ENCODE results near the gene ADGRG1. TPM values are rescaled to one million over a fixed set of nuclear protein-coding genes. Genes with fewer than 3 reads are reported as not detected.

The ADGRG1 gene
- total RNA-seq, 1 donor from 2014 or later, result 41.1 TPM

DNA sequence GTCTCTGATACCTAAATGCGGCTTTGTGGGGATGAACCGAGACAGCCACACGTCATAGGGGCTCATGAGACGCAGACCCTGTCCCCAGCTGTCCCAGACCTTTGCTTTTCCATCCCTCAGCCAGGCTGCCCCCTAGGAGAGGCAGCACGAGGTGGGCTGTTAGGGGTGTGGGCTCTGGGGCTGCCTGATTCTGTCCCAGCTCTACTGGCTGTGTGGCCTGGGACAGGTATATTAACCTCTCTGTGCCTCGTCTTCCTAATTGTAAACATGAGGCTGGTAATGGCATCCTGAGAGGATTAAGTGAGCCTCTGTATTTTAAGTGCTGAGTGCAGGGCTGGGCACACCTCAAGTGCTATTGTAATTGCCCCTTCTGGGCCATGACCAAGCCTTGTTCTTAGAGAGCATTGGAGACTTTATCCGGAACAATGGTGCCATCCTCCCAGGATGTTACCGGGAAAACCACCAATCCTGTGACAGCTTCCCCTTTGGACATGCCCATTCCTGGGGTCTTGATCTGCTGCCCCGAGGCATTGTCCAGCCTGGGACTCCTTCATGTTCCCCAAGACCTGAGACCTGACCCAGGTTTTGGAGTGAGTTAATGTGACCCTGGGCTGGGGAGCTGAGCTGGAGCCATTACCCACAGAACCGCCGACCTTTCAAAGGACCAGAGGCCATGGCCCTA lies 5.1 kb downstream of the ADGRG1 start:
- no peaks in the 10 kb centered on the region for H3K36me3 Mint-ChIP-seq
- H3K27ac Mint-ChIP-seq, result no peak overlapping the region
- H3K27me3 Mint-ChIP-seq, result no peaks in the 10 kb centered on the region
- peaks cover 22% of the 10 kb centered on the region for H3K4me1 Mint-ChIP-seq (ENCODE audit: unreplicated experiment)
- H3K4me3 Mint-ChIP-seq, result no peak overlapping the region
- TF ChIP-seq, protein P1, sequence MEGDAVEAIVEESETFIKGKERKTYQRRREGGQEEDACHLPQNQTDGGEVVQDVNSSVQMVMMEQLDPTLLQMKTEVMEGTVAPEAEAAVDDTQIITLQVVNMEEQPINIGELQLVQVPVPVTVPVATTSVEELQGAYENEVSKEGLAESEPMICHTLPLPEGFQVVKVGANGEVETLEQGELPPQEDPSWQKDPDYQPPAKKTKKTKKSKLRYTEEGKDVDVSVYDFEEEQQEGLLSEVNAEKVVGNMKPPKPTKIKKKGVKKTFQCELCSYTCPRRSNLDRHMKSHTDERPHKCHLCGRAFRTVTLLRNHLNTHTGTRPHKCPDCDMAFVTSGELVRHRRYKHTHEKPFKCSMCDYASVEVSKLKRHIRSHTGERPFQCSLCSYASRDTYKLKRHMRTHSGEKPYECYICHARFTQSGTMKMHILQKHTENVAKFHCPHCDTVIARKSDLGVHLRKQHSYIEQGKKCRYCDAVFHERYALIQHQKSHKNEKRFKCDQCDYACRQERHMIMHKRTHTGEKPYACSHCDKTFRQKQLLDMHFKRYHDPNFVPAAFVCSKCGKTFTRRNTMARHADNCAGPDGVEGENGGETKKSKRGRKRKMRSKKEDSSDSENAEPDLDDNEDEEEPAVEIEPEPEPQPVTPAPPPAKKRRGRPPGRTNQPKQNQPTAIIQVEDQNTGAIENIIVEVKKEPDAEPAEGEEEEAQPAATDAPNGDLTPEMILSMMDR (conservative IDR thresholded peaks at IDR 0.05), result no peak
- DNase-seq (ENCODE audit: extremely low spot score, unreplicated experiment), result no peak
- H3K9me3 Mint-ChIP-seq, result no peaks in the 10 kb centered on the region

DNA sequence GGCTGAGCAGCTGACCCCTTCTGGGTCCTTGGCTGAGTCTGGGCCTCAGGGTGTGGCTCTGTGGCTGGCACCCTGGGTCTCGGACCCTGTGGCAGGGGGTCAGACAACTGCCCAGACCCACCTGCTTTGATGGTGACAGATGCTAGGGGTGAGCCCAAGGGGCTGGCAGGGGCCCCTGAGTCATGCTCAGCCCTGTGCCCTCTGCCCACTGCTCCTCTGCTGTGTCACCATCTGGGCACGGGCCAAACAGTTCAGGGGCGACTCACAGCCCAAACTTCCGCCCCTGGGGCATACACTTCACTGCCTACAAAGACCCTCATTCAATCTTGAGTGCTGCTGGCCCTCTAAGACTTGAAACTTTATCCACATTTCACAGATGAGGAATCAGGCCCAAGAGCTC lies 5.7 kb downstream of the ADGRG1 start:
- Mint-ChIP-seq H3K4me1 (ENCODE audit: unreplicated experiment) (peaks cover 16% of the 10 kb centered on the region), H3K27ac (no peak overlapping the region), H3K36me3 (no peaks in the 10 kb centered on the region), H3K9me3 (no peaks in the 10 kb centered on the region), H3K27me3 (no peaks in the 10 kb centered on the region), H3K4me3 (no peak overlapping the region)
- TF ChIP-seq, protein P1 (conservative IDR thresholded peaks at IDR 0.05), result no peak
- DNase-seq (ENCODE audit: extremely low spot score, unreplicated experiment), result no peak

DNA sequence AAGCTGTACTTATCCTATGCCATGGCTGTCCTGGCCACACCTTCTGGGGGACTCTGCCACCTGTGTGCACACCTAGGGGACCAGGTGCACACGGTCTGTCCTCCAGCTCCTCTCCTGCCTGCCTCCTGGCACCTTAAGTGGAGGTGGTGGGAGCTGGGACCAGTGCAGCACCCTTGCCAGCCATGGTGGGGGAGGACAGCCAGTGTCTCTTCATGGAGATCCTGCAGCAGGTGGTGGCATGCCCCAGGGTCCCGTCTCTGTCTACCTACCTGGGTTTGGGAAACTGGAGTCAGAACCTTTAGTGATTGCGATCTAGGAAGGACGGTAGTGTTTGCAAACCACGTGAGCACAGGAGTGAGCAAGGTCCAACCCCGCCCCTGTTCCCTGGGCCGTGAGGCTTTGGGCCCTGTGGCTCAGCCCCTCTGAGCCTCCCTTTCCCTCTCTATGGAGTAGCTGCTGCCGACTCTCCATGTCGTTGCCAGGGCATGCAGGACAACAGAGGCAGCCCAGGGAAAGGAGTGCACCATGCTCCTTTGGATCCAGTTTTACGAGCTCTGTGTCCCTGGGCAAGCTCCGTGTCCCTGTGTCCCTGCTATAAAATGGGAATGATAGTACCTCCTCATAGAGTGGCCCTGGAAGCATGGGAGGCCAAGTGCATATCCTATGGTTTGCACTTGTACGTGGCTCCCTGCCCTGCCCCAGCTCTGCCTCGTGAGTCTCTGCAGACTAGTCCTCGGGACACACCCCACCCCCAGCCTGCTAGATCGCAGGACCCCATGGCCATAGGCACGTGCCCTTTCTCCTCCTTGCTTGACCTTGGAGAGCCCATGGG lies 7.1 kb downstream of the ADGRG1 start:
- peaks cover 14% of the 10 kb centered on the region for H3K4me1 Mint-ChIP-seq (ENCODE audit: unreplicated experiment)
- H3K4me3 Mint-ChIP-seq, result no peak overlapping the region
- H3K36me3 Mint-ChIP-seq, result no peaks in the 10 kb centered on the region
- DNase-seq (ENCODE audit: extremely low spot score, unreplicated experiment), result no peak
- no peaks in the 10 kb centered on the region for H3K9me3 Mint-ChIP-seq
- H3K27me3 Mint-ChIP-seq, result no peaks in the 10 kb centered on the region
- TF ChIP-seq, protein P1 (conservative IDR thresholded peaks at IDR 0.05), result no peak
- H3K27ac Mint-ChIP-seq, result no peak overlapping the region

DNA sequence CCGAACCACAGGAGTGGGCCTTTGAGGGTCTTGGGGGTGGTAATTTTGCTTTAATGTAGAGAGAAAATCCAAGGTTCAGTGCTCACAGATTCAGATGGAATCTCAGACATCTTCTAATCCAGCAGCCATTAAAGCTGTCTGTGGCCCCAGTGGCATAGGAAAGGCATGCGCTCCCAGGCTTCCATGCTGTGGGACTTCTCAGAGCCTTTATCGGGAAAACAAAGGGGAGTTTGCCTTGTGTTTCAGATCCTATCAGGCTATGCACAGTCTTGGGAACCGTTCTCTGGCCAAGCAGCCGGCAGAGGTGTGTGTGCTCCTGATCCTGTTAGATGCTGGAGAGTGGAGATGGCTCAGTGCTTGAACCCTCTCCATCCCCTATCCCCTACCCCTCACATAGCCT lies 7.8 kb downstream of the ADGRG1 start:
- TF ChIP-seq, protein P1 (conservative IDR thresholded peaks at IDR 0.05), result no peak
- H3K4me1 Mint-ChIP-seq (ENCODE audit: unreplicated experiment), result peaks cover 10% of the 10 kb centered on the region
- no peak overlapping the region for H3K4me3 Mint-ChIP-seq
- H3K27ac Mint-ChIP-seq, result no peak overlapping the region
- no peak for DNase-seq (ENCODE audit: extremely low spot score, unreplicated experiment)
- no peaks in the 10 kb centered on the region for H3K9me3 Mint-ChIP-seq
- H3K36me3 Mint-ChIP-seq, result no peaks in the 10 kb centered on the region
- no peaks in the 10 kb centered on the region for H3K27me3 Mint-ChIP-seq

DNA sequence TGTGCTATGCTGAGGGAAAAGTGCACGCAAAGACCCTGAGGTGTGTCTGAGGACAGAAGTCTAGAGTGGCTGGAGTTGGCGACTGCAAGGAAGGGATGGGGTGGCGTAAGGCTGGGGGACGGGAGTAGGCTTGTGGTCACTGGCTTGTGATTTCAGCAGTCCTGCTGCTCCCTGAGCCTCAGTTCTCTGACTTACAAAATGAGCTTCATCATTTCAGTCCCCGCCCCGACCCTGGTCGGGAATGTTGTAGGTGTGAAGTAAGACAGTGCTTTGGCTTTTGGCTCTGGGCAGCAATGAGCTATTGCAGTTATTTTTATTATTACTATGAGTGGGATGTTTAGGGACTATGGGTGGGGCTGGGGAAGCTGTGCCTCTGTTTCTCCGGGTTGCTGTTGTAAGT lies 8.6 kb downstream of the ADGRG1 start:
- no peaks in the 10 kb centered on the region for H3K9me3 Mint-ChIP-seq
- no peak overlapping the region for H3K4me3 Mint-ChIP-seq
- no peak for DNase-seq (ENCODE audit: extremely low spot score, unreplicated experiment)
- H3K4me1 Mint-ChIP-seq (ENCODE audit: unreplicated experiment), result peaks cover 10% of the 10 kb centered on the region
- no peaks in the 10 kb centered on the region for H3K36me3 Mint-ChIP-seq
- no peaks in the 10 kb centered on the region for H3K27me3 Mint-ChIP-seq
- TF ChIP-seq, protein P1 (conservative IDR thresholded peaks at IDR 0.05), result no peak
- H3K27ac Mint-ChIP-seq, result no peak overlapping the region
